Liver (tissue), 9 donors: ENCODE measurements around the gene SPACDR. TPM values are rescaled to one million over a fixed set of nuclear protein-coding genes. Genes with fewer than 3 reads are reported as not detected.

Experiments used
- DNase-seq: peaks from one replicate; pipeline ENCODE4 v3.0.0-alpha.2; 2017; ENCODE audit warnings: low spot score
- H3K27ac ChIP-seq, 2 donors: one replicate each; pipeline ENCODE4 v1.7.0; 2013; ENCODE audit warnings: inconsistent platforms in 2 of 2, low read length in 2 of 2, control low read depth in 1 of 2, low read depth in 1 of 2, mild to moderate bottlenecking in 1 of 2
- H3K27me3 ChIP-seq, 4 donors: one replicate each; pipeline versions ENCODE4 v1.6.1 to v1.7.0; 2013; ENCODE audit warnings: low read length in 3 of 4, inconsistent platforms in 1 of 4, mild to moderate bottlenecking in 1 of 4, moderate library complexity in 1 of 4; ENCODE audit not compliant: control insufficient read depth in 4 of 4, insufficient read depth in 4 of 4
- H3K36me3 ChIP-seq, 4 donors: one replicate each; pipeline versions ENCODE4 v1.6.1 to v1.7.0; 2013; ENCODE audit warnings: low read length in 3 of 4, mild to moderate bottlenecking in 3 of 4, low read depth in 1 of 4, moderate library complexity in 1 of 4; ENCODE audit not compliant: control insufficient read depth in 4 of 4, insufficient read depth in 3 of 4
- H3K4me1 ChIP-seq, 4 donors: one replicate each; pipeline versions ENCODE4 v1.6.1 to v1.7.0; 2013; ENCODE audit warnings: low read length in 3 of 4, mild to moderate bottlenecking in 3 of 4, moderate library complexity in 1 of 4; ENCODE audit not compliant: control insufficient read depth in 4 of 4, insufficient read depth in 4 of 4
- H3K4me3 ChIP-seq, 3 donors: one replicate each; pipeline versions ENCODE4 v1.6.1 to v1.7.0; 2013; ENCODE audit warnings: low read length in 3 of 3, control low read depth in 1 of 3, low read depth in 1 of 3, mild to moderate bottlenecking in 1 of 3
- H3K9ac ChIP-seq, 2 donors: one replicate each; pipeline ENCODE4 v1.7.0; 2013; ENCODE audit warnings: low read length in 2 of 2, mild to moderate bottlenecking in 2 of 2, moderate library complexity in 2 of 2, control low read depth in 1 of 2, low read depth in 1 of 2
- H3K9me3 ChIP-seq, 4 donors: one replicate each; pipeline versions ENCODE4 v1.6.1 to v1.7.0; 2013; ENCODE audit warnings: low read length in 3 of 4; ENCODE audit not compliant: control insufficient read depth in 4 of 4
- EGR1 ChIP-seq, 2 donors: IDR thresholded peaks; 2 replicates each; pipeline ENCODE4 v1.6.1; 2016 to 2018; ENCODE audit warnings: antibody characterized with exemption in 2 of 2, low read depth in 2 of 2
- FOXA1 ChIP-seq: IDR thresholded peaks from 2 replicates; pipeline ENCODE4 v1.6.1; 2016; ENCODE audit warnings: antibody characterized with exemption
- FOXA2 ChIP-seq: IDR thresholded peaks from 2 replicates; pipeline ENCODE4 v1.6.1; 2016; ENCODE audit warnings: antibody characterized with exemption
- GABPA ChIP-seq, 2 donors: IDR thresholded peaks in 1 of 2; conservative IDR thresholded peaks in 1 of 2; 2 replicates each; pipeline ENCODE4 v1.6.1; 2016; ENCODE audit warnings: antibody characterized with exemption in 2 of 2, mild to moderate bottlenecking in 1 of 2, moderate library complexity in 1 of 2
- HNF4A ChIP-seq, 2 donors: conservative IDR thresholded peaks; 2 replicates each; pipeline ENCODE4 v1.6.1; 2016; ENCODE audit warnings: antibody characterized with exemption in 2 of 2, mild to moderate bottlenecking in 2 of 2
- HNF4G ChIP-seq: IDR thresholded peaks from 2 replicates; pipeline ENCODE4 v1.6.1; 2016; ENCODE audit warnings: antibody characterized with exemption
- JUND ChIP-seq, 2 donors: IDR thresholded peaks; 2 replicates each; pipeline ENCODE4 v1.6.1; 2016; ENCODE audit warnings: antibody characterized with exemption in 2 of 2
- NR2F2 ChIP-seq: IDR thresholded peaks from 2 replicates; pipeline ENCODE4 v1.6.1; 2016; ENCODE audit warnings: antibody characterized with exemption
- RAD21 ChIP-seq, 2 donors: IDR thresholded peaks; 2 replicates each; pipeline ENCODE4 v1.6.1; 2016; ENCODE audit warnings: antibody characterized with exemption in 2 of 2, mild to moderate bottlenecking in 2 of 2
- RXRA ChIP-seq, 2 donors: IDR thresholded peaks; 2 replicates each; pipeline ENCODE4 v1.6.1; 2017 to 2018; ENCODE audit warnings: antibody characterized with exemption in 2 of 2, mild to moderate bottlenecking in 1 of 2
- SP1 ChIP-seq: IDR thresholded peaks from 2 replicates; pipeline ENCODE4 v1.6.1; 2018; ENCODE audit warnings: antibody characterized with exemption, mild to moderate bottlenecking
- TAF1 ChIP-seq: conservative IDR thresholded peaks from 2 replicates; pipeline ENCODE4 v1.6.1; 2016; ENCODE audit warnings: antibody characterized with exemption, mild to moderate bottlenecking
- YY1 ChIP-seq: IDR thresholded peaks from 2 replicates; pipeline ENCODE4 v1.6.1; 2016; ENCODE audit warnings: antibody characterized with exemption, mild to moderate bottlenecking
- WGBS: extraction: QIAGEN DNeasy Blood & Tissue Kit; methylation state at CpG from one replicate; pipeline ENCODE4 v1.1.7; 2013; 5-methylcytosine and 5-hydroxymethylcytosine counted together
- polyA plus RNA-seq, 2 donors: library from polyadenylated mRNA; stranded (reverse) in 1 of 2; unstranded in 1 of 2; fragments of 200-250 nt in 1 of 2; fragments of >200 nt in 1 of 2; fragmentation: Nextera tagmentation in 1 of 2; extraction: Ambion mirVana in 1 of 2; gene quantifications; one replicate each; pipeline versions ENCODE4 v1.2.1 to v1.2.3, GENCODE V29; 2013 to 2015
- total RNA-seq, 2 donors: library from RNA; depleted of rRNA; stranded (reverse); fragments of >200 nt; gene quantifications; one replicate each; pipeline ENCODE4 v1.2.3, GENCODE V29; 2014
- TF ChIP-seq, protein P1 (sequence below): IDR thresholded peaks from 2 replicates; pipeline ENCODE4 v1.6.1; 2016; ENCODE audit warnings: antibody characterized with exemption
- TF ChIP-seq, protein P2 (sequence below): IDR thresholded peaks from 2 replicates; pipeline ENCODE4 v1.6.1; 2016; ENCODE audit warnings: antibody characterized with exemption
- TF ChIP-seq, protein P3 (sequence below): IDR thresholded peaks from 2 replicates; pipeline ENCODE4 v1.6.1; 2016; ENCODE audit warnings: antibody characterized with exemption
- TF ChIP-seq, protein P4 (sequence below): fragments of 150-350 bp; IDR thresholded peaks from 2 replicates; pipeline ENCODE4 v1.5.1; 2017; ENCODE audit warnings: improper control_type of control experiment, low read depth, low read length; ENCODE audit not compliant: missing input control
- TF ChIP-seq, protein P5 (sequence below): IDR thresholded peaks from 2 replicates; pipeline ENCODE4 v1.6.1; 2016; ENCODE audit warnings: antibody characterized with exemption, mild to moderate bottlenecking
- donor health status: healthy.
- donor health status: healthy.
- donor health status: healthy.
- donor health status: healthy.
- donor health status: healthy.

Gene SPACDR
- total and polyA plus RNA-seq, 4 donors = 0.06 to 0.33 (median 0.17) TPM; not detected in 1

DNA sequence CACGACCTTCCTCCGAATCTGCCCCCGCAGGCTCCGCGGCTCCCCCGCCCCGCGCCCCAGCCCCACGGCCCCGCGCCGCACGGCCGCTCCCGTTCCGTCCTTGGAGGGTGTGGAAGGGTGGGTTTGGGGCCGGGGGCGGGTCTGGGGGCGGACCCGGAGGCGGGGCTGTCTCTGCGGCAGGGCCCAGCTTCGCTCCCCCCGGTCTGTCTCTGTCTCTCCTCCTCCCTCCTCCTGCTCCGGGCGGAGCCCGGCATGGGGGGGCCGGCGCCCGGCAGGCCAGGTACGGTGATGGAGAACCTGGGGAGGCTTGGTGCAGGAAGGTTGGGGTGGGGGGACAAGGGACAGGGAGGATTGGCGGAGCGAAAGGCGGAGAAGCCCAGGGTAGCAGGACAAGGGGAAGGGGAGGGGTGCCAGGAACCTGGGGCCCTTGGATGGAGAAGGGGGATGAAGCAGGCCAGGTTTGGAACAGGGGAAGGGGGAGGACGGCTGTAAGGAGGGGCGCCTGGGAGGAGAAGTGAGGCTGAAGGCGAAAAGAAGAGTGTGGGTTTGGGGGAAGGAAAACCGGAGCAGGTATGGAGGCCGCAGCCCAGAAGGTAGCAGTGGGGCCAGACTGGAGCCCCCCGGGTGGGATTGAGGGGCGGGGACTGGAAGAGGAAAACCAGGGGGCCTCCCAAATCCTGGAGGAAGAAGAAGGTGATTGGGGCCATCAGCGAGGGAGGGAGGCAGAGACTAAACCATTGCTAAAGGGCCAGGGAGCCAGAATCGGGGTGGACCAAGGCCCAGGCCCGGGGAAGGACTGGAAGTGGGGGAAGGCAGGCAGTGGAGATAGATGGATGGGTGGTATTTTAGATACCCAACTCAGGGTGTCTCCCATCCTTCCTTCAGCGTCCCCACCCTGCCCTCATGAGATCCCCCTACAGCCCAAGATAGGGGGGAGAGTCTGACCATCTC, 19.9 kb upstream of the SPACDR start, which contains the start of gene NYAP1:
Gene NYAP1, plus strand, starts transcription at position 206 of the 951 bp plus-strand sequence. CDS start 1,385 bp downstream, outside the sequence.
- H3K4me1 ChIP-seq = peaks cover 1 to 15% (median 7%) of the 10 kb centered on the region in 4 donors
- no peaks in the 10 kb centered on the region for H3K36me3 ChIP-seq
- H3K4me3 ChIP-seq = peak within 1 kb of the TSS; percentile 37 to 61 (median 54)
- TF ChIP-seq YY1 = no peak
- TF ChIP-seq HNF4G = no peak
- TF ChIP-seq, protein P1, sequence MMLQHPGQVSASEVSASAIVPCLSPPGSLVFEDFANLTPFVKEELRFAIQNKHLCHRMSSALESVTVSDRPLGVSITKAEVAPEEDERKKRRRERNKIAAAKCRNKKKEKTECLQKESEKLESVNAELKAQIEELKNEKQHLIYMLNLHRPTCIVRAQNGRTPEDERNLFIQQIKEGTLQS = no peak
- TF ChIP-seq, protein P2, sequence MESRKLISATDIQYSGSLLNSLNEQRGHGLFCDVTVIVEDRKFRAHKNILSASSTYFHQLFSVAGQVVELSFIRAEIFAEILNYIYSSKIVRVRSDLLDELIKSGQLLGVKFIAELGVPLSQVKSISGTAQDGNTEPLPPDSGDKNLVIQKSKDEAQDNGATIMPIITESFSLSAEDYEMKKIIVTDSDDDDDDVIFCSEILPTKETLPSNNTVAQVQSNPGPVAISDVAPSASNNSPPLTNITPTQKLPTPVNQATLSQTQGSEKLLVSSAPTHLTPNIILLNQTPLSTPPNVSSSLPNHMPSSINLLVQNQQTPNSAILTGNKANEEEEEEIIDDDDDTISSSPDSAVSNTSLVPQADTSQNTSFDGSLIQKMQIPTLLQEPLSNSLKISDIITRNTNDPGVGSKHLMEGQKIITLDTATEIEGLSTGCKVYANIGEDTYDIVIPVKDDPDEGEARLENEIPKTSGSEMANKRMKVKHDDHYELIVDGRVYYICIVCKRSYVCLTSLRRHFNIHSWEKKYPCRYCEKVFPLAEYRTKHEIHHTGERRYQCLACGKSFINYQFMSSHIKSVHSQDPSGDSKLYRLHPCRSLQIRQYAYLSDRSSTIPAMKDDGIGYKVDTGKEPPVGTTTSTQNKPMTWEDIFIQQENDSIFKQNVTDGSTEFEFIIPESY = no peak
- no peak for TF ChIP-seq SP1
- no peak for TF ChIP-seq EGR1 (IDR thresholded peaks at IDR 0.05; ENCODE audit: low read depth in 2 of 2)
- TF ChIP-seq RXRA (IDR thresholded peaks at IDR 0.05) = no peak
- TF ChIP-seq FOXA1 = no peak
- TF ChIP-seq, protein P3, sequence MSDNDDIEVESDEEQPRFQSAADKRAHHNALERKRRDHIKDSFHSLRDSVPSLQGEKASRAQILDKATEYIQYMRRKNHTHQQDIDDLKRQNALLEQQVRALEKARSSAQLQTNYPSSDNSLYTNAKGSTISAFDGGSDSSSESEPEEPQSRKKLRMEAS = no peak
- TF ChIP-seq, protein P4, sequence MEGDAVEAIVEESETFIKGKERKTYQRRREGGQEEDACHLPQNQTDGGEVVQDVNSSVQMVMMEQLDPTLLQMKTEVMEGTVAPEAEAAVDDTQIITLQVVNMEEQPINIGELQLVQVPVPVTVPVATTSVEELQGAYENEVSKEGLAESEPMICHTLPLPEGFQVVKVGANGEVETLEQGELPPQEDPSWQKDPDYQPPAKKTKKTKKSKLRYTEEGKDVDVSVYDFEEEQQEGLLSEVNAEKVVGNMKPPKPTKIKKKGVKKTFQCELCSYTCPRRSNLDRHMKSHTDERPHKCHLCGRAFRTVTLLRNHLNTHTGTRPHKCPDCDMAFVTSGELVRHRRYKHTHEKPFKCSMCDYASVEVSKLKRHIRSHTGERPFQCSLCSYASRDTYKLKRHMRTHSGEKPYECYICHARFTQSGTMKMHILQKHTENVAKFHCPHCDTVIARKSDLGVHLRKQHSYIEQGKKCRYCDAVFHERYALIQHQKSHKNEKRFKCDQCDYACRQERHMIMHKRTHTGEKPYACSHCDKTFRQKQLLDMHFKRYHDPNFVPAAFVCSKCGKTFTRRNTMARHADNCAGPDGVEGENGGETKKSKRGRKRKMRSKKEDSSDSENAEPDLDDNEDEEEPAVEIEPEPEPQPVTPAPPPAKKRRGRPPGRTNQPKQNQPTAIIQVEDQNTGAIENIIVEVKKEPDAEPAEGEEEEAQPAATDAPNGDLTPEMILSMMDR = no peak
- no peak for TF ChIP-seq FOXA2
- TF ChIP-seq RAD21 (IDR thresholded peaks at IDR 0.05) = no peak
- no peak for TF ChIP-seq TAF1
- TF ChIP-seq GABPA (IDR thresholded peaks at IDR 0.05 in 1 of 2, conservative IDR thresholded peaks at IDR 0.05 in 1 of 2) = no peak
- TF ChIP-seq JUND (IDR thresholded peaks at IDR 0.05) = no peak
- no peak for TF ChIP-seq HNF4A (conservative IDR thresholded peaks at IDR 0.05)
- no peak for TF ChIP-seq NR2F2
- TF ChIP-seq, protein P5, sequence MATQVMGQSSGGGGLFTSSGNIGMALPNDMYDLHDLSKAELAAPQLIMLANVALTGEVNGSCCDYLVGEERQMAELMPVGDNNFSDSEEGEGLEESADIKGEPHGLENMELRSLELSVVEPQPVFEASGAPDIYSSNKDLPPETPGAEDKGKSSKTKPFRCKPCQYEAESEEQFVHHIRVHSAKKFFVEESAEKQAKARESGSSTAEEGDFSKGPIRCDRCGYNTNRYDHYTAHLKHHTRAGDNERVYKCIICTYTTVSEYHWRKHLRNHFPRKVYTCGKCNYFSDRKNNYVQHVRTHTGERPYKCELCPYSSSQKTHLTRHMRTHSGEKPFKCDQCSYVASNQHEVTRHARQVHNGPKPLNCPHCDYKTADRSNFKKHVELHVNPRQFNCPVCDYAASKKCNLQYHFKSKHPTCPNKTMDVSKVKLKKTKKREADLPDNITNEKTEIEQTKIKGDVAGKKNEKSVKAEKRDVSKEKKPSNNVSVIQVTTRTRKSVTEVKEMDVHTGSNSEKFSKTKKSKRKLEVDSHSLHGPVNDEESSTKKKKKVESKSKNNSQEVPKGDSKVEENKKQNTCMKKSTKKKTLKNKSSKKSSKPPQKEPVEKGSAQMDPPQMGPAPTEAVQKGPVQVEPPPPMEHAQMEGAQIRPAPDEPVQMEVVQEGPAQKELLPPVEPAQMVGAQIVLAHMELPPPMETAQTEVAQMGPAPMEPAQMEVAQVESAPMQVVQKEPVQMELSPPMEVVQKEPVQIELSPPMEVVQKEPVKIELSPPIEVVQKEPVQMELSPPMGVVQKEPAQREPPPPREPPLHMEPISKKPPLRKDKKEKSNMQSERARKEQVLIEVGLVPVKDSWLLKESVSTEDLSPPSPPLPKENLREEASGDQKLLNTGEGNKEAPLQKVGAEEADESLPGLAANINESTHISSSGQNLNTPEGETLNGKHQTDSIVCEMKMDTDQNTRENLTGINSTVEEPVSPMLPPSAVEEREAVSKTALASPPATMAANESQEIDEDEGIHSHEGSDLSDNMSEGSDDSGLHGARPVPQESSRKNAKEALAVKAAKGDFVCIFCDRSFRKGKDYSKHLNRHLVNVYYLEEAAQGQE = no peak
- H3K9me3 ChIP-seq = no peaks in the 10 kb centered on the region
- H3K27me3 ChIP-seq = no peaks in the 10 kb centered on the region
- no peak within 1 kb of the TSS for H3K27ac ChIP-seq
- 33% methylated on average over 45 of the region's 45 CpGs for WGBS
- H3K9ac ChIP-seq = no peak within 1 kb of the TSS
- DNase-seq = peak; percentile 78
